Measurements from ENCODE around the gene USP17L27. TPM values are rescaled to one million over a fixed set of nuclear protein-coding genes. Genes with fewer than 3 reads are reported as not detected.

USP17L27 gene
- total RNA-seq, 1 experiment from 2014 or later = not detected

Other genes with a start within 250 kb of the USP17L27 start
- gene FAM90A26, start 173.7 kb upstream of the USP17L27 start, total RNA-seq (2014; rRNA removed; shearing (Covaris generic)) = not detected in 2 replicates
- gene USP17L10, start 133.5 kb upstream of the USP17L27 start, total RNA-seq (2014; rRNA removed; shearing (Covaris generic)) = not detected in 2 replicates
- gene USP17L11, start 128.7 kb upstream of the USP17L27 start, total RNA-seq (2014; rRNA removed; shearing (Covaris generic)) = not detected in 2 replicates
- not detected in 2 replicates for gene USP17L12, start 124.0 kb upstream of the USP17L27 start, total RNA-seq (2014; rRNA removed; shearing (Covaris generic))
- gene USP17L13, start 119.3 kb upstream of the USP17L27 start, total RNA-seq (2014; rRNA removed; shearing (Covaris generic)) = not detected in 2 replicates
- not detected in 2 replicates for gene USP17L15, start 109.8 kb upstream of the USP17L27 start, total RNA-seq (2014; rRNA removed; shearing (Covaris generic))
- not detected in 2 replicates for gene USP17L17, start 100.3 kb upstream of the USP17L27 start, total RNA-seq (2014; rRNA removed; shearing (Covaris generic))
- not detected in 2 replicates for gene USP17L18, start 95.5 kb upstream of the USP17L27 start, total RNA-seq (2014; rRNA removed; shearing (Covaris generic))
- gene USP17L19, start 90.8 kb upstream of the USP17L27 start, total RNA-seq (2014; rRNA removed; shearing (Covaris generic)) = not detected in 2 replicates
- not detected in 2 replicates for gene USP17L20, start 86.0 kb upstream of the USP17L27 start, total RNA-seq (2014; rRNA removed; shearing (Covaris generic))
- gene USP17L21, start 81.3 kb upstream of the USP17L27 start, total RNA-seq (2014; rRNA removed; shearing (Covaris generic)) = not detected in 2 replicates
- not detected in 2 replicates for gene USP17L22, start 76.5 kb upstream of the USP17L27 start, total RNA-seq (2014; rRNA removed; shearing (Covaris generic))
- gene USP17L24, start 19.0 kb upstream of the USP17L27 start, total RNA-seq (2014; rRNA removed; shearing (Covaris generic)) = not detected in 2 replicates
- not detected in 2 replicates for gene USP17L25, start 14.2 kb upstream of the USP17L27 start, total RNA-seq (2014; rRNA removed; shearing (Covaris generic))
- not detected in 2 replicates for gene USP17L26, start 9.5 kb upstream of the USP17L27 start, total RNA-seq (2014; rRNA removed; shearing (Covaris generic))
- not detected in 2 replicates for gene USP17L5, start 4.7 kb upstream of the USP17L27 start, total RNA-seq (2014; rRNA removed; shearing (Covaris generic))
- not detected in 2 replicates for gene USP17L28, start 4.7 kb downstream of the USP17L27 start, total RNA-seq (2014; rRNA removed; shearing (Covaris generic))
- not detected in 2 replicates for gene USP17L29, start 9.5 kb downstream of the USP17L27 start, total RNA-seq (2014; rRNA removed; shearing (Covaris generic))
- not detected in 2 replicates for gene USP17L30, start 19.0 kb downstream of the USP17L27 start, total RNA-seq (2014; rRNA removed; shearing (Covaris generic))
- not detected in 2 replicates for gene DEFB131A, start 100.3 kb downstream of the USP17L27 start, total RNA-seq (2014; rRNA removed; shearing (Covaris generic))